HG02763 (cell line): ENCODE measurements around the gene R3HDM4.
"Not testable (repeated sequence)": the region's sequence is repeated elsewhere in the genome, so short reads cannot be mapped to it uniquely, and the experiment has no call there.

Experiments
- ATAC-seq: cut with Tn5 transposase; IDR thresholded peaks from one replicate; pipeline ENCODE4 v1.9.1; 2021; ENCODE audit warnings: mild to moderate bottlenecking, moderate library complexity; ENCODE audit not compliant: unreplicated experiment

Gene R3HDM4

GRCh38 chr19:896434-896833, 16.6 kb downstream of the R3HDM4 start:
- no peak for ATAC-seq

GRCh38 chr19:892894-893689, 19.9 kb downstream of the R3HDM4 start, which contains the start of the genes MED16 and RNU6-9:
Gene MED16, minus strand, starts transcription at chr19:893187. Its CDS starts 2,056 bp downstream, at chr19:891131.
Gene RNU6-9, plus strand, starts transcription at chr19:893484.
- ATAC-seq, result peak; percentile 82

GRCh38 chr19:892243-892893, 20.7 kb downstream of the R3HDM4 start:
- no peak for ATAC-seq

GRCh38 chr19:891421-892200, 21.4 kb downstream of the R3HDM4 start:
- not testable (repeated sequence) for ATAC-seq

GRCh38 chr19:890831-891230, 22.2 kb downstream of the R3HDM4 start:
- ATAC-seq, result no peak

GRCh38 chr19:889662-890295, 23.2 kb downstream of the R3HDM4 start:
- no peak for ATAC-seq

GRCh38 chr19:888581-889385, 24.2 kb downstream of the R3HDM4 start:
- no peak for ATAC-seq

- no peak for ATAC-seq
Measured at GRCh38 chr19:887599-887998, 25.4 kb downstream of the R3HDM4 start.

GRCh38 chr19:887072-887471, 25.9 kb downstream of the R3HDM4 start:
- ATAC-seq, result no peak

GRCh38 chr19:885536-886224, 27.3 kb downstream of the R3HDM4 start:
- no peak for ATAC-seq

GRCh38 chr19:884420-885211, 28.4 kb downstream of the R3HDM4 start:
- no peak for ATAC-seq

GRCh38 chr19:883661-884211, 29.3 kb downstream of the R3HDM4 start:
- no peak for ATAC-seq

GRCh38 chr19:882871-883497, 30.0 kb downstream of the R3HDM4 start:
- ATAC-seq, result no peak

GRCh38 chr19:881385-882071, 31.5 kb downstream of the R3HDM4 start:
- ATAC-seq, result no peak

GRCh38 chr19:879711-880438, 33.1 kb downstream of the R3HDM4 start:
- ATAC-seq, result no peak

- ATAC-seq, result not testable (repeated sequence)
Measured at GRCh38 chr19:878751-879561, 34.1 kb downstream of the R3HDM4 start.
